ENCODE measurements around the gene CAMK2D.

- no peak for TF ChIP-seq CTCF (IDR thresholded peaks at IDR 0.05)
- no peak for TF ChIP-seq POLR2AphosphoS5 (IDR thresholded peaks at IDR 0.05)
- no peak for TF ChIP-seq POLR2A (IDR thresholded peaks at IDR 0.05)
- TF ChIP-seq EP300 (IDR thresholded peaks at IDR 0.05): no peak
Observed at GRCh38 chr4:113665036-113665435, 96.5 kb downstream of the CAMK2D start.

Measured in stomach (tissue), 4 donors.